ENCODE measurements around the gene HLA-B.
"Not testable (repeated sequence)": the region's sequence is repeated elsewhere in the genome, so short reads cannot be mapped to it uniquely, and the experiment has no call there.

The HLA-B gene

GRCh38 chr6:31395832-31396231 is 38.9 kb upstream of the HLA-B start:
- Mint-ChIP-seq H3K36me3 (ENCODE audit: insufficient read depth) (peaks cover 17% of the 10 kb centered on the region), H3K4me3 (no peak overlapping the region), H3K27me3 (no peaks in the 10 kb centered on the region), H3K27ac (no peak overlapping the region), H3K4me1 (ENCODE audit: low read depth in 2 of 2) (peaks cover 20 to 23% of the 10 kb centered on the region in 2 donors), H3K9me3 (no peaks in the 10 kb centered on the region)
- ATAC-seq (replicated peaks) = no peak
- DNase-seq = no peak

- H3K4me1 Mint-ChIP-seq (ENCODE audit: low read depth in 2 of 2) = peaks cover 15% of the 10 kb centered on the region in 2 donors
- H3K9me3 Mint-ChIP-seq = no peaks in the 10 kb centered on the region
- DNase-seq (no peak), ATAC-seq (replicated peaks) (no peak)
- H3K4me3 Mint-ChIP-seq = no peak overlapping the region
- H3K27ac Mint-ChIP-seq = no peak overlapping the region
- H3K36me3 Mint-ChIP-seq (ENCODE audit: insufficient read depth) = peaks cover 2% of the 10 kb centered on the region
- no peaks in the 10 kb centered on the region for H3K27me3 Mint-ChIP-seq
Measured at GRCh38 chr6:31394381-31394780, 37.4 kb upstream of the HLA-B start.

GRCh38 chr6:31393932-31394331 is 37.0 kb upstream of the HLA-B start:
- DNase-seq = no peak
- no peak for ATAC-seq (replicated peaks)
- peaks cover 12 to 15% of the 10 kb centered on the region in 2 donors for H3K4me1 Mint-ChIP-seq (ENCODE audit: low read depth in 2 of 2)
- H3K36me3 Mint-ChIP-seq (ENCODE audit: insufficient read depth) = peaks cover 2% of the 10 kb centered on the region
- H3K9me3 Mint-ChIP-seq = no peaks in the 10 kb centered on the region
- no peak overlapping the region for H3K4me3 Mint-ChIP-seq
- H3K27me3 Mint-ChIP-seq = no peaks in the 10 kb centered on the region
- H3K27ac Mint-ChIP-seq = peak overlapping the region in 1 of 2 donors; percentile 7

- ATAC-seq (replicated peaks); H3K9me3 Mint-ChIP-seq; H3K36me3 Mint-ChIP-seq (ENCODE audit: insufficient read depth); H3K27me3 Mint-ChIP-seq; H3K4me3 Mint-ChIP-seq; DNase-seq; H3K4me1 Mint-ChIP-seq (ENCODE audit: low read depth in 2 of 2): not testable (repeated sequence)
- peak overlapping the region in 1 of 2 donors; percentile 66 for H3K27ac Mint-ChIP-seq
Measured at GRCh38 chr6:31389802-31390132, 32.8 kb upstream of the HLA-B start.

GRCh38 chr6:31388916-31389801 is 32.2 kb upstream of the HLA-B start:
- H3K4me3 Mint-ChIP-seq; DNase-seq; H3K27ac Mint-ChIP-seq; H3K36me3 Mint-ChIP-seq (ENCODE audit: insufficient read depth); ATAC-seq (replicated peaks); H3K27me3 Mint-ChIP-seq; H3K4me1 Mint-ChIP-seq (ENCODE audit: low read depth in 2 of 2); H3K9me3 Mint-ChIP-seq: not testable (repeated sequence)

- DNase-seq = no peak
- Mint-ChIP-seq H3K4me1 (ENCODE audit: low read depth in 2 of 2) (no peaks in the 10 kb centered on the region), H3K27me3 (peaks cover 3 to 5% of the 10 kb centered on the region in 2 donors), H3K27ac (peak overlapping the region in 1 of 2 donors; percentile 33), H3K9me3 (no peaks in the 10 kb centered on the region), H3K4me3 (no peak overlapping the region), H3K36me3 (ENCODE audit: insufficient read depth) (no peaks in the 10 kb centered on the region)
- no peak for ATAC-seq (replicated peaks)
Measured at GRCh38 chr6:31386977-31387376, 30.0 kb upstream of the HLA-B start.

- Mint-ChIP-seq H3K27ac (peak overlapping the region in 1 of 2 donors; percentile 33), H3K36me3 (ENCODE audit: insufficient read depth) (no peaks in the 10 kb centered on the region), H3K4me1 (ENCODE audit: low read depth in 2 of 2) (no peaks in the 10 kb centered on the region)
Measured at GRCh38 chr6:31386099-31386498, 29.1 kb upstream of the HLA-B start.

GRCh38 chr6:31385041-31385440 is 28.1 kb upstream of the HLA-B start:
- H3K4me1 Mint-ChIP-seq (ENCODE audit: low read depth in 2 of 2) = no peaks in the 10 kb centered on the region
- H3K27ac Mint-ChIP-seq = no peak overlapping the region
- H3K27me3 Mint-ChIP-seq = peaks cover 20 to 23% of the 10 kb centered on the region in 2 donors
- H3K36me3 Mint-ChIP-seq (ENCODE audit: insufficient read depth) = no peaks in the 10 kb centered on the region
- ATAC-seq (replicated peaks) (no peak), DNase-seq (no peak)
- H3K9me3 Mint-ChIP-seq = no peaks in the 10 kb centered on the region
- no peak overlapping the region for H3K4me3 Mint-ChIP-seq

More at GRCh38 chr6:31386099-31386498, 29.1 kb upstream of the HLA-B start:
- Mint-ChIP-seq H3K4me3 (no peak overlapping the region), H3K9me3 (no peaks in the 10 kb centered on the region), H3K27me3 (peaks cover 12 to 13% of the 10 kb centered on the region in 2 donors)
- DNase-seq (no peak), ATAC-seq (replicated peaks) (no peak)

- H3K36me3 Mint-ChIP-seq (ENCODE audit: insufficient read depth) = no peaks in the 10 kb centered on the region
- no peak for DNase-seq
Measured at GRCh38 chr6:31383149-31383548, 26.2 kb upstream of the HLA-B start.

GRCh38 chr6:31381666-31382065 is 24.7 kb upstream of the HLA-B start:
- Mint-ChIP-seq H3K27ac (no peak overlapping the region), H3K9me3 (no peaks in the 10 kb centered on the region), H3K4me3 (no peak overlapping the region), H3K4me1 (ENCODE audit: low read depth in 2 of 2) (no peaks in the 10 kb centered on the region), H3K27me3 (peaks cover 44 to 57% of the 10 kb centered on the region in 2 donors), H3K36me3 (ENCODE audit: insufficient read depth) (no peaks in the 10 kb centered on the region)
- DNase-seq (no peak), ATAC-seq (replicated peaks) (no peak)

More at GRCh38 chr6:31383149-31383548, 26.2 kb upstream of the HLA-B start:
- no peaks in the 10 kb centered on the region for H3K9me3 Mint-ChIP-seq
- no peaks in the 10 kb centered on the region for H3K4me1 Mint-ChIP-seq (ENCODE audit: low read depth in 2 of 2)
- no peak overlapping the region for H3K4me3 Mint-ChIP-seq
- peaks cover 39 to 42% of the 10 kb centered on the region in 2 donors for H3K27me3 Mint-ChIP-seq
- ATAC-seq (replicated peaks) = no peak
- no peak overlapping the region for H3K27ac Mint-ChIP-seq

GRCh38 chr6:31379850-31380249 is 22.9 kb upstream of the HLA-B start:
- ATAC-seq (replicated peaks) (no peak), DNase-seq (no peak)
- Mint-ChIP-seq H3K36me3 (ENCODE audit: insufficient read depth) (no peaks in the 10 kb centered on the region), H3K27ac (no peak overlapping the region), H3K4me3 (no peak overlapping the region), H3K27me3 (peaks cover 44 to 57% of the 10 kb centered on the region in 2 donors), H3K4me1 (ENCODE audit: low read depth in 2 of 2) (no peaks in the 10 kb centered on the region), H3K9me3 (no peaks in the 10 kb centered on the region)

GRCh38 chr6:31378721-31379103 is 21.7 kb upstream of the HLA-B start:
- H3K4me1 Mint-ChIP-seq (ENCODE audit: low read depth in 2 of 2) = peaks cover 2 to 4% of the 10 kb centered on the region in 2 donors
- no peak overlapping the region for H3K4me3 Mint-ChIP-seq
- H3K27me3 Mint-ChIP-seq = peaks cover 44 to 57% of the 10 kb centered on the region in 2 donors
- H3K36me3 Mint-ChIP-seq (ENCODE audit: insufficient read depth) = no peaks in the 10 kb centered on the region
- DNase-seq (no peak), ATAC-seq (replicated peaks) (no peak)
- no peak overlapping the region for H3K27ac Mint-ChIP-seq
- no peaks in the 10 kb centered on the region for H3K9me3 Mint-ChIP-seq

- ATAC-seq (replicated peaks) (no peak), DNase-seq (no peak)
- Mint-ChIP-seq H3K27ac (no peak overlapping the region), H3K4me1 (ENCODE audit: low read depth in 2 of 2) (peaks cover 6 to 7% of the 10 kb centered on the region in 2 donors), H3K36me3 (ENCODE audit: insufficient read depth) (peaks cover under 1% of the 10 kb centered on the region), H3K9me3 (no peaks in the 10 kb centered on the region), H3K27me3 (peaks cover 44 to 57% of the 10 kb centered on the region in 2 donors), H3K4me3 (no peak overlapping the region)
Measured at GRCh38 chr6:31378062-31378720, 21.2 kb upstream of the HLA-B start.

- no peaks in the 10 kb centered on the region for H3K9me3 Mint-ChIP-seq
- H3K27me3 Mint-ChIP-seq = peaks cover 42 to 53% of the 10 kb centered on the region in 2 donors
Measured at GRCh38 chr6:31377029-31377428, 20.1 kb upstream of the HLA-B start.

More at GRCh38 chr6:31377029-31377428, 20.1 kb upstream of the HLA-B start:
- H3K36me3 Mint-ChIP-seq (ENCODE audit: insufficient read depth) = peaks cover 3% of the 10 kb centered on the region
- no peak for ATAC-seq (replicated peaks)
- H3K4me3 Mint-ChIP-seq = no peak overlapping the region
- peaks cover 6 to 7% of the 10 kb centered on the region in 2 donors for H3K4me1 Mint-ChIP-seq (ENCODE audit: low read depth in 2 of 2)
- no peak for DNase-seq
- H3K27ac Mint-ChIP-seq = no peak overlapping the region
